ENCODE data around the gene TSPAN32.
"Not testable (repeated sequence)": the region's sequence is repeated elsewhere in the genome, so short reads cannot be mapped to it uniquely, and the experiment has no call there.

GRCh38 chr11:2338760-2339159 is 36.9 kb downstream of the TSPAN32 start:
- TF ChIP-seq POLR2A, TAF1, POLR2AphosphoS5, POU2F2 (IDR thresholded peaks at IDR 0.05; ENCODE audit: low read depth, low read length): not testable (repeated sequence)
